ENCODE results near the gene UNKL.

UNKL gene

DNA sequence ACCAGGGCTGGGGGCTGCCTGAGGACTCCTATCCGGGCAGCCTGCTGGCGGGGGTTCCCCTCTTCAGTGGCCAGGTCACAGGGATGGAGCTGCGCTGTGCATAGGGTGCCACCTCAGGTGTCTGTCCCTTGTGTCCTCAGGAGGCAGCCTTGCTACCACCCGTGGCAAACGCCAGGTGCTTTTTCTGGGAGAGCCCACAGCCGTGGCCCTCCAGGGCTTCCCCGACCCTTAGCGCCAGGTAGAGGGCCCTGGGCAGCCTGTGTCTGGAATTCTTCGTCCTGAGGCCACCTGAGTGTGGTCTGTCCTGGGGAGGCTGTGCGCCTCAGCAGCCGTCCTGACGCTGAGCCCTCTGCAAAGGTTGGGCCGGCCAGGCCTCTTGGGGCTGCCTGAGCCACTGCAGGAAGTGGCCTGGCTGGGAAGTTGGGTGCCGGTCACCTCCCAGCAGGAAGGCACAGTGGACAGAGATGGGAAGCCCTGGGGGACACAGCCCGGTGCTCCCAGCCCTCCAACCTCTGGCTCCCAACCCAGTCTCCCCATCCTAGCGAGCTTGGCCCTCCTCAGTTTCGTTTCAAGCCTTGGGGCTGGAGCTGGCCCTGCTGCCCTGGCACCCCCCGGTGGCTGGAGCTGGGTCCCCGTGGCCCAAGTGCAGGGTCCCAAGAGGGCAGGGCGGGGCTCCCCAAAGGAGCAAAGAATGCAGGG lies 88.7 kb downstream of the UNKL start:
- no peak overlapping the region for H3K4me3 ChIP-seq (replicated peaks in 1 of 2; ENCODE audit: low read depth in 2 of 2, low read length in 2 of 2)
- no peak for DNase-seq (ENCODE audit: low read depth in 2 of 2)
- TF ChIP-seq, protein P1, sequence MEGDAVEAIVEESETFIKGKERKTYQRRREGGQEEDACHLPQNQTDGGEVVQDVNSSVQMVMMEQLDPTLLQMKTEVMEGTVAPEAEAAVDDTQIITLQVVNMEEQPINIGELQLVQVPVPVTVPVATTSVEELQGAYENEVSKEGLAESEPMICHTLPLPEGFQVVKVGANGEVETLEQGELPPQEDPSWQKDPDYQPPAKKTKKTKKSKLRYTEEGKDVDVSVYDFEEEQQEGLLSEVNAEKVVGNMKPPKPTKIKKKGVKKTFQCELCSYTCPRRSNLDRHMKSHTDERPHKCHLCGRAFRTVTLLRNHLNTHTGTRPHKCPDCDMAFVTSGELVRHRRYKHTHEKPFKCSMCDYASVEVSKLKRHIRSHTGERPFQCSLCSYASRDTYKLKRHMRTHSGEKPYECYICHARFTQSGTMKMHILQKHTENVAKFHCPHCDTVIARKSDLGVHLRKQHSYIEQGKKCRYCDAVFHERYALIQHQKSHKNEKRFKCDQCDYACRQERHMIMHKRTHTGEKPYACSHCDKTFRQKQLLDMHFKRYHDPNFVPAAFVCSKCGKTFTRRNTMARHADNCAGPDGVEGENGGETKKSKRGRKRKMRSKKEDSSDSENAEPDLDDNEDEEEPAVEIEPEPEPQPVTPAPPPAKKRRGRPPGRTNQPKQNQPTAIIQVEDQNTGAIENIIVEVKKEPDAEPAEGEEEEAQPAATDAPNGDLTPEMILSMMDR (IDR thresholded peaks at IDR 0.05; ENCODE audit: low read depth, low read length), result no peak

DNA sequence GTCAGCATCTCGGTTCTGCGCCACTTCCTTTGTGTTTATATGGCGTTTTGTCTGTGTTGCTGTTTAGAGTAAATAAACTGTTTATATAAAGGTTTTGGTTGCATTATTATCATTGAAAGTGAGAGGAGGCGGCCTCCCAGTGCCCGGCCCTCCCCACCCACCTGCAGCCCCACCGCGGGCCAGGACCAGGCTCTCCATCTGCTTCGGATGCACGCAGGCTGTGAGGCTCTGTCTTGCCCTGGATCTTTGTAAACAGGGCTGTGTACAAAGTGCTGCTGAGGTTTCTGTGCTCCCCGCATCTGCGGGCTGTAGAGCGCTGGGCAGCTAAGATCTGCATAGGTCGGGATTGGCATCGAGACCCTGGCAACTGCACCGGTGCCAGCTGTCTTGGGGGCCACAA lies 89.2 kb downstream of the UNKL start:
- TF ChIP-seq, protein P1 (IDR thresholded peaks at IDR 0.05; ENCODE audit: low read depth, low read length), result no peak
- DNase-seq (ENCODE audit: low read depth in 2 of 2), result no peak
- no peak overlapping the region for H3K4me3 ChIP-seq (replicated peaks in 1 of 2; ENCODE audit: low read depth in 2 of 2, low read length in 2 of 2)

DNA sequence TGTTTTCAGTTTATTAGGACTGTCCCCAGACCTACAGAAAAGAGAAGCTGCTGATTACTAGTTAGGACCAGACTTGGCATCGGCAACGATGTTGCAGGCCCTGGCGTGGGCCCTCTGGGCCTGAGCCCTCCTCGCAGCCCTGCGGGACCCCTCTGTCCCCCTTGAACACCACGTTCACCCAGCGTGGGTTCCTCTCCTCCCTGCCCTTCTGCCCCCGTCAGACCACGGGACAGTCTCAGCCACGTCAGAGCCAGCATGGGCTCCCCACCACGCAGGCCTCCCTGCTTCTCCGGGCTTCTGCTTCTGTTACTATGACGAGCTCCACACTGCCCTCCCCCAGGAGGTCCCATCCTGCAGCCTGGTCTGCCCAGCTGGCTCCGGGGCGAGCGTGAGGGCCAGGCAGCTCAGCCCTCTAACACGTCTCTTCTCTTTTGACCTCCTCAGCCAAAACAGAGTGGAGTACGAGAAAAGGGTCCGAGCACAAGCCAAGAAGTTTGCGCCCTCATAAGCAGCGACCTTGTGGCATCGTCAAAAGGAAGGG lies 90.1 kb downstream of the UNKL start:
- TF ChIP-seq, protein P1 (IDR thresholded peaks at IDR 0.05; ENCODE audit: low read depth, low read length), result no peak
- no peak overlapping the region for H3K4me3 ChIP-seq (replicated peaks in 1 of 2; ENCODE audit: low read depth in 2 of 2, low read length in 2 of 2)
- no peak for DNase-seq (ENCODE audit: low read depth in 2 of 2)

DNA sequence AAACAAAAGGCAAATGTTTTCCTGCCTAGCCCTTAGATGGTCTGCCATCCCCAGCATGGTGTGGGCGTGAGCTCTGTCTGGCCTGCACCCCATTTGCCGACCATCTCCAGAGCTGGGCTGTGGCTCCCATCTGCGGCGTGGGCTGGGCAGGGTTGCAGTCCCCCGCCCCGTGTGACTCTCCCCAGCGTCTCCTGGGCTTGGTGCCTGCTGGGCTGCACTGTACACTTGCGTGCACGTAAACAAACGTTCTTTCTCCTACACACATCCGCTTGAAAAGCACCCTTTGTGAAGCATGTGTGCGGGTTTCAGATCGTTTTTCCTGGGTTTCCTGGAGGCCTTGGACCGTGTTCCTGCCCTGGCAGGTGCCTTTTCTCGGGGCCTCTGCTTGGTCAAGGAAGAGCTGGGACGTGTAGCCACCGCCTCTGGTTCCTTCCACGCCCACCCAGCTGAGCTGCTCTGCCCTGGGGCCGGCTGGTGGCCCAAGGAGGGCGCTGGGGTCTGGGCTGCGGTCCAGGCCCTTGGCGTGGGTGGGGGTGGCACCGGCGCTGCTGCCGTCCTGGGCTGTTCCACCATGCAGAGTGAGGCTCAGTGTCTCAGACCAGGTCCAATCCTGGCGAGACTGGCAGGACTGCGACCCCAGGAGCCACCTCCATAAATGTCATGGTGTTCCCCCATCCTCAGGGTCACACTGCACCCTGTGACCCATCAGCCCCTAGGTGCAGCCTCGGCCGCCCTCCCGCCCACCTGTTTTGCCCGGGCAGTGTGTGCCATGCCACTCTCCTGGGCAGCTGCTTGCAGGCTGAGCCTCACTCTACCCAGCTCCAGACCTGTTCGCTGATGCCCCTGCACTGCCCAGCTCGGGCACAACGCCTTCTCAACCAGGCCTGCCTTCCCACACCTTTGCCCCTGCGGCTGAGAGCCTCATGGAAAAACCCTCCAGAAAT lies 90.9 kb downstream of the UNKL start:
- H3K4me3 ChIP-seq (replicated peaks in 1 of 2; ENCODE audit: low read depth in 2 of 2, low read length in 2 of 2), result no peak overlapping the region
- DNase-seq (ENCODE audit: low read depth in 2 of 2), result no peak
- TF ChIP-seq, protein P1 (IDR thresholded peaks at IDR 0.05; ENCODE audit: low read depth, low read length), result no peak

DNA sequence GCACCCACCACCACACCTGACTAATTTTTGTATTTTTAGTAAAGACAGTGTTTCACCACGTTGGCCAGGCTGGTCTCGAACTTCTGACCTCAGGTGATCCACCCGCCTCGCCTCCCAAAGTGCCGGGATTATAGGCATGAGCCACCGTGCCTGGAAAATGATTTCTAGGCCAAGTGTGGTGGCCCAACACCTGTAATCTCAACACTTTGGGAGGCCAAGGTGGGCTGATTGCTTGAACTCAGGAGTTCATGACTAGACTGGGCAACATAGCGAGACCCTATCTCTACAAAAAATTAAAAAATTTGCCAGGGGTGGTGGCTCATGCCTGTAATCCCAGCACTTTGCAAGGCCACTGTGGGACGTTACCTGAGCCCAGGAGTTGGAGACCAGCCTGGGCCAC lies 92.1 kb downstream of the UNKL start:
- no peak overlapping the region for H3K4me3 ChIP-seq (replicated peaks in 1 of 2; ENCODE audit: low read depth in 2 of 2, low read length in 2 of 2)
- TF ChIP-seq, protein P1 (IDR thresholded peaks at IDR 0.05; ENCODE audit: low read depth, low read length), result no peak
- no peak for DNase-seq (ENCODE audit: low read depth in 2 of 2)

DNA sequence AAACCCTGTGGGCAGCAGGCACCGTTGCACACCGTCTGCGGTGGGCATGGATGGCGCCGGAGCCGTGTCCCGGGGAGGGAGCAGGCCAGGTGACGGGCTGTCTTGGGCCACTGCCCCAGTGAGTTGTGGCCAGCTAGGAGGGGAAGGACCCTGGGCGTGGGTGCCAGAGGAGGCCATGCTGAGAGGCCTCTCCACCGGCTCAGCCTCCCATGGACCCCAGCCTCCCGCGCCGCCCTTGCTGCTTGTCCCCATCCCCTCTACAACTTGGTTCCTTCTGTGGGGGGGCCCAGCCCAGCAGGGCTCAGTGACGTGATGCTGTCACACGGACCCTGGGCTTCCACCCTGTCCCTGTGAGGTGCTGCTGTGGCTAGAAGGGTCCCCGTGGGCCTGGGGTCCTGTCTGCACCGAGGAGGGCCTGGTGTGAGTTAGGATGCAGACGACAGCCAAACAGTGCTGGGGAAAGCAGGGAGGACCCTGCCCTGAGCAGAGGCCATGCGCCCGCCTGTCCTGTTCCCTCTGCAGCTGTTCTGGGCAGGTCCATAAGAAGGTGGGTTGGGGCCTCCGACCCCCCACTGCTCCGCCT lies 93.8 kb downstream of the UNKL start:
- no peak for DNase-seq (ENCODE audit: low read depth in 2 of 2)
- TF ChIP-seq, protein P1 (IDR thresholded peaks at IDR 0.05; ENCODE audit: low read depth, low read length), result no peak
- no peak overlapping the region for H3K4me3 ChIP-seq (replicated peaks in 1 of 2; ENCODE audit: low read depth in 2 of 2, low read length in 2 of 2)

Measured in cardiac fibroblast (primary cell).